ENCODE data around the gene MKLN1.

The MKLN1 gene

GRCh38 chr7:131466735-131467365 is 139.2 kb downstream of the MKLN1 start:
- DNase-seq (no peak), ATAC-seq (no peak)

DNA sequence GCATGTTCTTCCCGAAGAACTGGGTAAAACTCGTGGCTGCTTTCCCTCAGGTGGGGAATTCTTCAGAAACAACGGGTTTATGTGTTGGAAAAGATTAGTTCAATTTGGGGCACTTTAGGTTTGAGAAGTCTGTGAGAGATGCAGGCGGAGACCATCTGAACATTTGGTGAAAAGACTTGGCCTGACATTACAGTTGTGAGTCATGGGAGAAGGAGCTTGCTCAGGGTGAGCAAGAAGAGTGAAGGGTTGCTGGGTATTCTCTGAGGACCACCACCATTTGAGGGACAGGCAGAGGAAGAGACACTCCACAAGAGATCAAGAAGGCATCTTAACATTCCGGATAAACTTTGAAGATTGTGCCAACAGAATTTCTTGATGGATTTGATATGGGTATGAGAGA is 140.1 kb downstream of the MKLN1 start:
- ATAC-seq (no peak), DNase-seq (no peak)

DNA sequence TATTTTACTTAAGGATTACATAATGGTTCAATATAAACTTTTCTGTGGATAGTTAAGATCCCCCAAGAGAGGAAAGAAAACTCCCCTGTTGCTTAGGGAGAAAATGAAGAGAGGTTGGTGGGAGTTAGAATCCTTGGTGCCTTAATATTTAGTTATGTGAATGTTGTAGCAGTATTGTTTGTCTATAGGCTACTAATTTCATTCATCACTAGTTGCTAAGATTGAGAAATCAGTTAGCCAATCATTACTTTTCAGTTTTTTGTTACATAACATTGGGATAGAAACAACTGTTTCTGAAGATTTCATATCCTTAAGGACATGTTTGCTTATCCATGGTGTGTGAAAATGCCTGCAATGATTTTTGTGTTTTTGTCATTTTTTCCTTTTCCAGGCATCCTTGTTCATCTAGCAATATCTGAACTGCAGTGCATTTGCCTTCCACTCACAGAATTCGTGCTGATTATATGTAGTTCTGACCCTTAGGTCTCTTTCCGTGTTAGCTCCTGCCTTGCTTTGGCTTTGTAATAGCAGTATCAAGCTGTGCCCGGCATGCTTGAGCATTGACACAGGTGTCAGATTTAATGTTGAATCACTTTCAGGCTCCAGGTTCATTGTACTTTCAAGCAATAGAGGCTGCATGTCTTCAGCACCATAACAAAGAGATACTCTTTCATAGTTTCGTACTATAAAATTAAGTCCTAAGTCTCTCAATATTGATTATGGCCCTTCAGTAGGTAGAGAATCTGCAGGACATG is 143.8 kb downstream of the MKLN1 start:
- DNase-seq (no peak), ATAC-seq (no peak)

DNA sequence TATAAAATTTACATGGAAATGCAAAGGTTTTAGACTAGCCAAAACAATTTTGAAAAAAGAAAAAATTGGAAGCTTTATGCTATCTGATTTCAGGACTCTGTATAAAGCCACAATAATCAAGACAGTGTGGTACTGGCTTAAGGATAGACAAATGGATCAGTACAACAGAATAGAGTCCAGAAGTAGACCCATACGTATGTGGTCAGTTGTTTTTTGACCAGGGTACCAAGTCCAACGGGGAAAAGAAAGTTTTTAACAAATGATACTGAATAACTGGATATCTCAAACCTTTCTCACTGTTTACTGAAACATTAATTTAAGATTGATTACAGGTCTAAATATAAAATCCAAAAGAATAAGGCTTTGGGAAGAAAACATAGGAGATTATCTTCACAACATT is 149.1 kb downstream of the MKLN1 start:
- ATAC-seq: no peak
- DNase-seq: no peak

GRCh38 chr7:131480384-131481315 is 153.0 kb downstream of the MKLN1 start:
- DNase-seq: no peak
- no peak for ATAC-seq

DNA sequence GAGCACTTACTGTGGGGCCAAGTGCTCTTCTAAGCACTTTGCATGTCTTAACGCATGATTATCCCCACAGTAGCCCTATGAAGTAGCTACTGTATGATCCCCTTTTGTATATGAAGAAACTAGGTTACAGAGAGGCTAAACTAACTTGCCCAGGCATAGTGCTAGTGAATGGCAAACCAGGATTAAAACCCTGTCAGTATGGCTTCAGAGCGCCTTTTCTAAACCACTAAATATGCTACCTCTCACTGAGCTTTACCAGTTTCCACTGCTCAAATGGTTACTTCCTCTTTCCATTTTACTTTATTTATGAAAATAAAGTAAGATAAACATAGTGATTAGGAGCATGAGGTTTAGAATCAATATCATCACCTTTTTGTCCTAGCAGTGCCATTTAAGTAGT is 155.1 kb downstream of the MKLN1 start:
- DNase-seq: no peak
- ATAC-seq: no peak

GRCh38 chr7:131483586-131483985 is 155.9 kb downstream of the MKLN1 start:
- ATAC-seq (no peak), DNase-seq (no peak)

- DNase-seq (no peak), ATAC-seq (no peak)
These were observed 158.7 kb downstream of the MKLN1 start for GRCh38 chr7:131486346-131486745.

GRCh38 chr7:131487217-131487616 is 159.5 kb downstream of the MKLN1 start:
- no peak for ATAC-seq
- DNase-seq: no peak

- DNase-seq (no peak), ATAC-seq (no peak)
These were observed 160.7 kb downstream of the MKLN1 start for GRCh38 chr7:131488361-131488760.

DNA sequence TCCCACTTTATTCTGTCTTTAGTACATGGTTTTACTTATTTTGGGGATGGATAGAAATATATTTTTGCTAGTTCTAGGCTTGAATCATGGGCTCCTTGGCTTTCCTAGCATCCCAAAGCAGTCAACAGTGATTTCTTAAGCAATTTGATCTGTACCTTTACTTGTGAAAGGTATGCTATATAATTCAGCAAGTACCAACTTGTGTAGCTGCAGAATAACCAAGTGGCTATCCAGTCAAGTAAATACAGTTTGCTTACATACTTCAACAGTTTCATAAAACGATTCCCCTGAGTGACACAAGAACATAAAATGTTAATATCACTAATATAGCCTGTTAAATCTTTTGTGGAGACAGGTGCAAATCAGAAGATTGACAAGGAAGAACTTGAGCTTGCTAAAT is 161.5 kb downstream of the MKLN1 start:
- DNase-seq (no peak), ATAC-seq (no peak)

DNA sequence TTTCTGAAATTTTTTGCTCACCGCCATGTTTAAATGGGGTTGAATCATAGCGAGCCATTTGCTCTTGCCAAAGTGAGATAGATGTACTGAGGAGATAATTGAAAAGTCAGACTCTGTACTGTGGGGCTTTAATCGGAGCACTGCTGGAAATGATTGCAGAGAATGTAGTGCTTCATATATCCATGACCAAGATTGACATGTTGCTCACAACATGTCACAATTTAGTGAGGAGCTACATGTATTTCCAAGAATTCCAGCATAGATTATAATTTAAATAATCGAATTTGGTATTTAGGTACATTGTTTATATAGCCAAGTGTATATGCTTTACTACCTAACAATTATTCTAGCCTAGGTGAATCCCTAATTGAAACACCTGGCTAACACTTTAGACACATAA is 162.2 kb downstream of the MKLN1 start:
- ATAC-seq (no peak), DNase-seq (no peak)

DNA sequence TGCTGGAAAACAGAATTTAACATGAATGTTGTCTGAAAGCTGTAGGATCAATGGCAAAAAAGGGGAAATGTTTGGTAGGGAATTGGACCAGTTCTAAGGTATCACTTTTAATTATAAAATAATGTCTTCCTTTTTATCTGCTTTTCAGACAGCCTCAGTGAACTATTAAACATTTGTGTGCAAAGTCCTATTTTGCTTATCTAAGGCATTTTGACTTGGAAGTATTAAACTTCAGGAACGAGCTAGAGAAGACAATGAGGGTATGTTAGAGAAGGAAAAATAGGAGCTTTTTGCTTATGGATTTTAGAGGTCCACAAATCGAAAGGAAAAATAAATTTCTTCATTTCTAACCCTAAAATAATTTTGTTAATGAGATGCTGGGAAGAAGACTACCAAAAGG is 165.4 kb downstream of the MKLN1 start:
- DNase-seq (no peak), ATAC-seq (no peak)

DNA sequence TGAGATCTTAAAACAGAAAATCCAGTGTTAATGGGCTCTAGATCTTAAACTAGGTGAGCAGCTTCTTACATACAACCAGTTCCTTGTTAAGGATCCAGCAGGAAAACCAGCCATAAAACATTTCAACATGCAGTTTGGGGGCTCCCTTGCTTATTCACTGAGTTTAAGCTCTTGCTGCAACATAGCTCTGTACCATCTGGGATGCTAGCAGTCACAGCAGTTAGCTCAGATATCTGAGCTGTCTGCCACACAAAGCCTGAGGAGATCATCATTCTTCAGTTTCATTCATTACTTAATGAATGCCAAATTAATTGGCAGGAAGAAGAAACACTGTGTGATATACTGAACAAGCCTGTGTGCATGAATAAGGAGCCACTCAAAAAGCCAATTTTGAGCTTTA is 165.9 kb downstream of the MKLN1 start:
- ATAC-seq: no peak
- no peak for DNase-seq

GRCh38 chr7:131494182-131494581 is 166.5 kb downstream of the MKLN1 start:
- DNase-seq: no peak
- no peak for ATAC-seq

DNA sequence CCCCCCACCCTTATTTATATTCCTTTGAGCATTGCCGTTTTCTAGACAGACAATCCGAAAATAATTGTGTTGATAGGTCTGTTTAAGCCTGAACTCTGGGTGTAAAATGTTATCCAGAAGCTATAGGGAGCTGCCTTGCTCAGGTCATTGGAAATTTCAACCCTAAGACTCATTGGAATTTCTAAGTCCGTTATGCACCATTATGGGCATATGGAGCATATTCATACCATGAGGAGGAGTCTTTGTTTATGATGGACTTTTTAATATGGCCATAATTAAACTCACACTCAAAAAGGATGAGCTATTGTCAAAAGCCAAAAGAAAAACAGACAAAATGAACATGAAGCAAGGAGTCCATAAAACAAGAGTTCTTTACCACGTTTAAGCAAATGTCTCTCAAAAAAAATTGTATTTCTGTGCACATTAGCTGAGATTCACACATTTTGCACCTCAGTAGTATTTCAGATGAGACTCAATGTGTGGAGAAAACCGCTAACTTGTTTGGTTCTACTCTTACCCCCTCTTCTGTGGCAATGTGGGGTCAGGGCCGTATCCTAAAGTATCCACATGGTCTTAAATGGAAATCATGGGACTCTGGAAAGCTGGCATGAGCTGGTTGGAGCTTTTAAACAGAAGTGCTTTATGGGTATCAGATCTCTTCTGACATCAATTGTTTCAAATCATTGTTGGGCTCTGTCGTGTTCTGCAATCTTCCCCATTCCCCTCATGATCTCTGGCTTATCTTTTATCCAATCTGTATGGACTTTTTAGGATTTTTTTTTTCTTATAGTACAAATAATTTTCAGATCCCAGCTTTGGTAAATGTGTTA is 168.2 kb downstream of the MKLN1 start:
- DNase-seq: no peak

DNA sequence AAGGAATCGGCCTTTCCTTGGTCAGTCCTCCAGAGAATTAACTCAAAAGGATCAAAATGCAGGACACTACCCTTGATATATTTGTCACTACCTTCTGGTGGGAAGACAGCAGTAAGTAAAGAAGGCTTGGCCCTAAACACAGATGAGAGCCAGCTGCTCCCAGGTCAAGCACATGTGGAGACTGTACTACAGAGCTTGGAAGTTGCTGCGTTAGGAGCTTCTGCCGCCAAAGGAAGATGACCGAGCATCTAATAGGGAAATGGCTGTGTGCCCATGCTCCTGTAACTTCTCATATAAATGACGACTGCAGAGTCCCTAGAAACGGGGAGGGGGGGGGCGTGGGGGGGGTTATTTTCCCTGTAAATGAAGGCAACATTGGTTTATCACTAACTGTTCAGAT is 169.8 kb downstream of the MKLN1 start:
- no peak for DNase-seq
- no peak for ATAC-seq

More for the DNA sequence above, 168.2 kb downstream of the MKLN1 start:
- no peak for ATAC-seq

- ATAC-seq: no peak
- DNase-seq: no peak
These were observed 170.7 kb downstream of the MKLN1 start for GRCh38 chr7:131498237-131498885.

GRCh38 chr7:131499801-131500200 is 172.1 kb downstream of the MKLN1 start:
- ATAC-seq: no peak
- DNase-seq: no peak

- ATAC-seq (no peak), DNase-seq (no peak)
These were observed 172.7 kb downstream of the MKLN1 start for GRCh38 chr7:131500357-131500756.

- ATAC-seq: peak; percentile 96
These were observed 173.7 kb downstream of the MKLN1 start for GRCh38 chr7:131501422-131501821.

More at GRCh38 chr7:131501422-131501821, 173.7 kb downstream of the MKLN1 start:
- peak; percentile 41 for DNase-seq

Measured in stimulated activated naive CD8-positive, alpha-beta T cell treated with anti-CD3 and anti-CD28 coated beads, Interleukin-15, Interleukin-2, amounts not matched to agents 100 U/mL and 50 U/mL, for 24 hours (primary cell).